Measurements from ENCODE around the gene FXYD5. TPM values are rescaled to one million over a fixed set of nuclear protein-coding genes. Genes with fewer than 3 reads are reported as not detected.

Gene FXYD5
- total and polyA plus RNA-seq, 10 of the 15 experiments (the other 5 are each of a cell fraction or from before 2014, with no cell fraction given) = 30.0 to 159 (median 93.9) TPM

- intact Hi-C loops (cut with micrococcal nuclease; ENCODE audit: unreplicated experiment) = loop anchor here (10.0 kb wide), 1 partner anchor 159 kb away; no protein-coding TSS in a partner anchor
- H4K20me1 ChIP-seq (ENCODE audit: control insufficient read depth, insufficient read depth) = no peaks in the 10 kb centered on the region
- 41% methylated on average over 11 of the region's 11 CpGs for WGBS (ENCODE audit: insufficient coverage, insufficient replicate concordance, low lambda C conversion rate, missing lambda C conversion rate)
- no peaks in the 10 kb centered on the region for H3K27me3 ChIP-seq (replicated peaks in 1 of 2; ENCODE audit: control insufficient read depth in 2 of 2, insufficient read depth in 2 of 2, low read length in 1 of 2)
- in situ Hi-C loops (cut with MboI) = no loop called here
- POLR2A ChIA-PET = interaction anchor here (0.5 kb wide), 1 partner anchor 169 kb away, joined by 3 read pairs; no protein-coding TSS in a partner anchor
- H2AFZ ChIP-seq (ENCODE audit: control insufficient read depth, low read depth, low read length) = no peak overlapping the region
- SMC1A ChIA-PET (ENCODE audit: uncharacterized antibody, unreplicated experiment) = interaction anchor here (1.0 kb wide), 1 partner anchor 284 kb away, joined by 3 read pairs; no protein-coding TSS in a partner anchor
- no TSS peak for BruUV-seq (replicated peaks)
- H3K79me2 ChIP-seq (ENCODE audit: control insufficient read depth, insufficient read depth, low read length) = no peaks in the 10 kb centered on the region
- H3K27ac ChIP-seq (ENCODE audit: control insufficient read depth, insufficient read depth) = no peak overlapping the region
- no peak for DNase-seq (ENCODE audit: low read depth, low spot score)
- H3K4me2 ChIP-seq (ENCODE audit: control insufficient read depth, insufficient read depth) = no peak overlapping the region
- FAIRE-seq = no peak
- CTCF ChIA-PET = interaction anchor here (0.5 to 5.0 kb wide), 8 partner anchors 17 to 89 kb away, joined by 3 to 75 read pairs (median 13); partner anchors contain the start of gene FXYD3
- H3K9ac ChIP-seq (ENCODE audit: control insufficient read depth, insufficient read depth, low read length) = no peak overlapping the region
- H3K36me3 ChIP-seq (ENCODE audit: control insufficient read depth in 2 of 2, insufficient read depth in 2 of 2, low read length in 1 of 2) = no peaks in the 10 kb centered on the region
- ATAC-seq = no peak
- H3K4me3 ChIP-seq = no peak overlapping the region
- RAD21 ChIA-PET (ENCODE audit: unreplicated experiment) = interaction anchor here (0.7 kb wide), 1 partner anchor 67 kb away, joined by 3 read pairs; no protein-coding TSS in a partner anchor
- peaks cover 4% of the 10 kb centered on the region; the same call in 1 of the 2 replicates for H3K4me1 ChIP-seq (ENCODE audit: control insufficient read depth, insufficient read depth, low read length)
- no peaks in the 10 kb centered on the region for H3K9me3 ChIP-seq (replicated peaks; ENCODE audit: control insufficient read depth, insufficient read depth, low read length)
- no peak for TF ChIP-seq TCF3 (IDR thresholded peaks at IDR 0.05; ENCODE audit: borderline replicate concordance, insufficient read depth, low read depth, low read length)
- no peak for TF ChIP-seq RUNX3 (IDR thresholded peaks at IDR 0.05; ENCODE audit: low read length)
- TF ChIP-seq CUX1 (IDR thresholded peaks at IDR 0.05; ENCODE audit: insufficient replicate concordance, low read depth, low read length) = no peak
- TF ChIP-seq BCL3 (IDR thresholded peaks at IDR 0.05; ENCODE audit: borderline replicate concordance, insufficient read depth, low read depth, low read length, poor library complexity, severe bottlenecking) = no peak
- TF ChIP-seq HDAC2 (IDR thresholded peaks at IDR 0.05) = no peak
- no peak for TF ChIP-seq KAT2A (conservative IDR thresholded peaks at IDR 0.05; ENCODE audit: control insufficient read depth, low read depth, low read length)
- TF ChIP-seq CBX3 (IDR thresholded peaks at IDR 0.05; ENCODE audit: borderline replicate concordance, low read depth) = no peak
- no peak for TF ChIP-seq BACH1 (IDR thresholded peaks at IDR 0.05; ENCODE audit: borderline replicate concordance)
- no peak for TF ChIP-seq YY1 (IDR thresholded peaks at IDR 0.05; ENCODE audit: low read depth, low read length)
- TF ChIP-seq E2F8 (IDR thresholded peaks at IDR 0.05; ENCODE audit: low read depth, partially characterized antibody) = no peak
- TF ChIP-seq EP300 (IDR thresholded peaks at IDR 0.05; ENCODE audit: borderline replicate concordance in 1 of 2, control insufficient read depth in 1 of 2, low read depth in 2 of 2, low read length in 2 of 2) = no peak
- no peak for TF ChIP-seq RAD51 (IDR thresholded peaks at IDR 0.05)
- no peak for TF ChIP-seq CBFB (IDR thresholded peaks at IDR 0.05; ENCODE audit: low read depth)
Observed at GRCh38 chr19:35133826-35134225, 20.7 kb upstream of the FXYD5 start.

All from GM12878 (cell line).